ENCODE measurements around the gene IGF2BP1.
"Not testable (repeated sequence)": the region's sequence is repeated elsewhere in the genome, so short reads cannot be mapped to it uniquely, and the experiment has no call there.

IGF2BP1 gene

GRCh38 chr17:48995974-48996721 is 1.0 kb upstream of the IGF2BP1 start:
- no peak for DNase-seq (ENCODE audit: low read depth in 2 of 2)

GRCh38 chr17:48996722-48997102 is 473 bp upstream of the IGF2BP1 start:
- DNase-seq (ENCODE audit: low read depth in 2 of 2), result no peak

- DNase-seq (ENCODE audit: low read depth in 2 of 2), result no peak
Measured at GRCh38 chr17:48997827-48998586, 822 bp downstream of the IGF2BP1 start.

GRCh38 chr17:48998587-48999440 is 1.6 kb downstream of the IGF2BP1 start:
- DNase-seq (ENCODE audit: low read depth in 2 of 2), result no peak

- DNase-seq (ENCODE audit: low read depth in 2 of 2), result no peak
Measured at GRCh38 chr17:49000943-49001342, 3.8 kb downstream of the IGF2BP1 start.

- no peak for DNase-seq (ENCODE audit: low read depth in 2 of 2)
Measured at GRCh38 chr17:49001671-49002070, 4.5 kb downstream of the IGF2BP1 start.

- DNase-seq (ENCODE audit: low read depth in 2 of 2), result no peak
Measured at GRCh38 chr17:49002331-49002730, 5.1 kb downstream of the IGF2BP1 start.

- no peak for DNase-seq (ENCODE audit: low read depth in 2 of 2)
Measured at GRCh38 chr17:49002766-49003165, 5.6 kb downstream of the IGF2BP1 start.

- DNase-seq (ENCODE audit: low read depth in 2 of 2), result no peak
Measured at GRCh38 chr17:49003557-49004511, 6.6 kb downstream of the IGF2BP1 start.

GRCh38 chr17:49005140-49005539 is 8.0 kb downstream of the IGF2BP1 start:
- DNase-seq (ENCODE audit: low read depth in 2 of 2), result no peak

GRCh38 chr17:49008908-49009307 is 11.7 kb downstream of the IGF2BP1 start:
- DNase-seq (ENCODE audit: low read depth in 2 of 2), result not testable (repeated sequence)

GRCh38 chr17:49012769-49013255 is 15.6 kb downstream of the IGF2BP1 start:
- DNase-seq (ENCODE audit: low read depth in 2 of 2), result no peak

- DNase-seq (ENCODE audit: low read depth in 2 of 2), result no peak
Measured at GRCh38 chr17:49013311-49014213, 16.4 kb downstream of the IGF2BP1 start.

GRCh38 chr17:49015179-49015923 is 18.2 kb downstream of the IGF2BP1 start:
- no peak for DNase-seq (ENCODE audit: low read depth in 2 of 2)

- no peak for DNase-seq (ENCODE audit: low read depth in 2 of 2)
Measured at GRCh38 chr17:49015924-49016774, 19.0 kb downstream of the IGF2BP1 start.

GRCh38 chr17:49016775-49017463 is 19.7 kb downstream of the IGF2BP1 start:
- no peak for DNase-seq (ENCODE audit: low read depth in 2 of 2)

- DNase-seq (ENCODE audit: low read depth in 2 of 2), result no peak
Measured at GRCh38 chr17:49018116-49018612, 21.0 kb downstream of the IGF2BP1 start.

Data from stimulated activated CD8-positive, alpha-beta memory T cell treated with anti-CD3 and anti-CD28 coated beads, Interleukin-2, amount 100 ng/mL, for 1 hour (primary cell).